Left renal cortex interstitium (tissue), 4 donors: ENCODE data around the gene HTT-AS. TPM values are rescaled to one million over a fixed set of nuclear protein-coding genes. Genes with fewer than 3 reads are reported as not detected.
"Not testable (repeated sequence)": the region's sequence is repeated elsewhere in the genome, so short reads cannot be mapped to it uniquely, and the experiment has no call there.

Source experiments
- DNase-seq, 4 donors: peaks; one replicate each; pipeline ENCODE4 v3.0.0-alpha.2; 2013; ENCODE audit warnings: low read depth in 4 of 4, low spot score in 2 of 4, missing footprints in 1 of 4
- polyA plus RNA-seq, 4 donors: library from polyadenylated mRNA; unstranded; fragments of 120-200 nt; gene quantifications; one replicate each; pipeline ENCODE4 v1.2.1, GENCODE V29; 2013; ENCODE audit not compliant: insufficient read length in 4 of 4

The HTT-AS gene
- polyA plus RNA-seq, 4 donors: not detected

- no peak for DNase-seq
These were observed 20.1 kb downstream of the HTT-AS start for GRCh38 chr4:3054169-3054759.

- not testable (repeated sequence) for DNase-seq
These were observed 23.0 kb downstream of the HTT-AS start for GRCh38 chr4:3051141-3051897.

- DNase-seq: peak in 1 of 4 donors; percentile 15
These were observed 26.7 kb downstream of the HTT-AS start for GRCh38 chr4:3047464-3048286.

GRCh38 chr4:3046623-3047022 lies 27.7 kb downstream of the HTT-AS start:
- no peak for DNase-seq

GRCh38 chr4:3046162-3046561 lies 28.2 kb downstream of the HTT-AS start:
- DNase-seq: no peak

GRCh38 chr4:3044870-3045819 lies 29.2 kb downstream of the HTT-AS start:
- no peak for DNase-seq

- DNase-seq: no peak
These were observed 30.9 kb downstream of the HTT-AS start for GRCh38 chr4:3043282-3044020.

GRCh38 chr4:3042226-3042625 lies 32.1 kb downstream of the HTT-AS start:
- no peak for DNase-seq

- peak in 1 of 4 donors; percentile 7 for DNase-seq
These were observed 32.9 kb downstream of the HTT-AS start for GRCh38 chr4:3041192-3042142.

- DNase-seq: no peak
These were observed 33.7 kb downstream of the HTT-AS start for GRCh38 chr4:3040452-3041191.

GRCh38 chr4:3039706-3040366 lies 34.5 kb downstream of the HTT-AS start:
- DNase-seq: no peak

- DNase-seq: no peak
These were observed 36.3 kb downstream of the HTT-AS start for GRCh38 chr4:3037957-3038461.

- DNase-seq: no peak
These were observed 38.0 kb downstream of the HTT-AS start for GRCh38 chr4:3036131-3036952.

- no peak for DNase-seq
These were observed 38.7 kb downstream of the HTT-AS start for GRCh38 chr4:3035674-3036073.

GRCh38 chr4:3035249-3035648 lies 39.1 kb downstream of the HTT-AS start:
- DNase-seq: no peak

- no peak for DNase-seq
These were observed 40.1 kb downstream of the HTT-AS start for GRCh38 chr4:3034231-3034630.
